H9 (cell line): ENCODE data around the gene NPRL2. TPM values are rescaled to one million over a fixed set of nuclear protein-coding genes. Genes with fewer than 3 reads are reported as not detected.

Experiments
- DNase-seq: peaks from one replicate; pipeline ENCODE4 v3.0.0-alpha.2; 2017
- H2AFZ ChIP-seq: one replicate; pipeline ENCODE4 v1.6.1; 2013; ENCODE audit warnings: mild to moderate bottlenecking, low read length, control low read depth, moderate library complexity
- H2AK5ac ChIP-seq: 2 replicates; pipeline ENCODE4 v1.6.1; 2013; ENCODE audit warnings: low read length, control low read depth, mixed read lengths; ENCODE audit not compliant: insufficient read length
- H2BK120ac ChIP-seq: one replicate; pipeline ENCODE4 v1.6.1; 2013; ENCODE audit warnings: low read depth, mild to moderate bottlenecking, low read length, control low read depth, inconsistent platforms; ENCODE audit not compliant: poor library complexity, severe bottlenecking
- H2BK12ac ChIP-seq: 2 replicates; pipeline ENCODE4 v1.6.1; 2013; ENCODE audit warnings: low read length, control low read depth, mixed read lengths, low read depth; ENCODE audit not compliant: insufficient read length
- H2BK15ac ChIP-seq: 2 replicates; pipeline ENCODE4 v1.6.1; 2013; ENCODE audit warnings: low read depth, low read length, control low read depth
- H2BK20ac ChIP-seq: one replicate; pipeline ENCODE4 v1.6.1; 2013; ENCODE audit warnings: low read depth, mild to moderate bottlenecking, low read length, control low read depth, inconsistent platforms; ENCODE audit not compliant: poor library complexity, severe bottlenecking
- H2BK5ac ChIP-seq: 2 replicates; pipeline ENCODE4 v1.6.1; 2013; ENCODE audit warnings: low read length, control low read depth, mixed read lengths; ENCODE audit not compliant: insufficient read length
- H3K14ac ChIP-seq: 2 replicates; pipeline ENCODE4 v1.6.1; 2013; ENCODE audit warnings: low read length, control low read depth; ENCODE audit not compliant: insufficient read depth
- H3K18ac ChIP-seq: 2 replicates; pipeline ENCODE4 v1.6.1; 2013; ENCODE audit warnings: low read depth, mild to moderate bottlenecking, mixed read lengths, low read length, control low read depth; ENCODE audit not compliant: insufficient read length
- H3K23ac ChIP-seq: 2 replicates; pipeline ENCODE4 v1.6.1; 2013; ENCODE audit warnings: low read length, control low read depth, mixed read lengths, low read depth; ENCODE audit not compliant: insufficient read length
- H3K23me2 ChIP-seq: 2 replicates; pipeline ENCODE4 v1.6.1; 2013; ENCODE audit warnings: low read depth, mild to moderate bottlenecking, mixed read lengths, low read length, control low read depth; ENCODE audit not compliant: insufficient read length, poor library complexity, severe bottlenecking
- H3K27ac ChIP-seq: 2 replicates; pipeline ENCODE4 v1.5.1; 2013; ENCODE audit warnings: low read length, control low read depth, mixed read lengths, low read depth; ENCODE audit not compliant: insufficient read length
- H3K27me3 ChIP-seq: 2 replicates; pipeline ENCODE4 v1.6.1; 2013; ENCODE audit warnings: low read length, control low read depth, inconsistent platforms; ENCODE audit not compliant: insufficient read depth
- H3K4ac ChIP-seq: 2 replicates; pipeline ENCODE4 v1.6.1; 2013; ENCODE audit warnings: low read depth, mild to moderate bottlenecking, control low read depth, inconsistent platforms, low read length, moderate library complexity
- H3K4me1 ChIP-seq: 2 replicates; pipeline ENCODE4 v1.6.1; 2013; ENCODE audit warnings: low read length, control low read depth, inconsistent platforms; ENCODE audit not compliant: insufficient read depth
- H3K4me2 ChIP-seq: 2 replicates; pipeline ENCODE4 v1.6.1; 2013; ENCODE audit warnings: low read length, control low read depth, mixed read lengths; ENCODE audit not compliant: insufficient read length, insufficient read depth
- H3K56ac ChIP-seq: 2 replicates; pipeline ENCODE4 v1.6.1; 2013; ENCODE audit warnings: low read depth, mild to moderate bottlenecking, mixed read lengths, low read length, control low read depth; ENCODE audit not compliant: insufficient read length
- H3K79me1 ChIP-seq: 2 replicates; pipeline ENCODE4 v1.6.1; 2013; ENCODE audit warnings: low read depth, mild to moderate bottlenecking, moderate library complexity, low read length, control low read depth, inconsistent platforms; ENCODE audit not compliant: insufficient read depth, poor library complexity, severe bottlenecking
- H3K79me2 ChIP-seq: 2 replicates; pipeline ENCODE4 v1.6.1; 2013; ENCODE audit warnings: low read length, control low read depth, inconsistent platforms; ENCODE audit not compliant: insufficient read depth
- H3K9ac ChIP-seq: 2 replicates; pipeline ENCODE4 v1.6.1; 2013; ENCODE audit warnings: low read length, control low read depth, mixed read lengths; ENCODE audit not compliant: insufficient read length; ENCODE audit errors: extremely low read depth
- H3K9me3 ChIP-seq: one replicate; pipeline ENCODE4 v1.6.1; 2013; ENCODE audit warnings: low read depth, low read length, inconsistent platforms; ENCODE audit not compliant: control insufficient read depth
- H3T11ph ChIP-seq: one replicate; pipeline ENCODE4 v1.6.1; 2013; ENCODE audit warnings: mild to moderate bottlenecking, low read length, control low read depth, inconsistent platforms
- H4K20me1 ChIP-seq: one replicate; pipeline ENCODE4 v1.6.1; 2013; ENCODE audit not compliant: control insufficient read depth, insufficient read length, insufficient read depth
- H4K5ac ChIP-seq: 2 replicates; pipeline ENCODE4 v1.6.1; 2013; ENCODE audit warnings: low read depth, mild to moderate bottlenecking, mixed read lengths, low read length, control low read depth; ENCODE audit not compliant: insufficient read length
- H4K8ac ChIP-seq: replicated peaks from 2 replicates; pipeline ENCODE4 v1.6.1; 2013; ENCODE audit warnings: low read length, control low read depth, mixed read lengths, low read depth; ENCODE audit not compliant: insufficient read length
- H4K91ac ChIP-seq: 2 replicates; pipeline ENCODE4 v1.6.1; 2013; ENCODE audit warnings: low read depth, mild to moderate bottlenecking, moderate library complexity, mixed read lengths, low read length, control low read depth; ENCODE audit not compliant: insufficient read length
- H3K27ac Mint-ChIP-seq, 3 experiments: 2 replicates in 2 of 3; 3 replicates in 1 of 3; pipeline ENCODE4 v1.8.0; 2020 to 2021; ENCODE audit warnings: mixed read lengths in 3 of 3, mild to moderate bottlenecking in 1 of 3, moderate library complexity in 1 of 3
- H3K27me3 Mint-ChIP-seq: 2 replicates; pipeline ENCODE4 v1.8.0; 2021; ENCODE audit warnings: low read depth, mild to moderate bottlenecking, moderate library complexity, mixed read lengths
- H3K36me3 Mint-ChIP-seq, 3 experiments: 2 replicates in 2 of 3; 3 replicates in 1 of 3; pipeline ENCODE4 v1.8.0; 2020 to 2021; ENCODE audit warnings: low read depth in 3 of 3, mixed read lengths in 3 of 3; ENCODE audit not compliant: insufficient read depth in 1 of 3
- H3K4me1 Mint-ChIP-seq, 2 experiments: 2 replicates each; pipeline ENCODE4 v1.8.0; 2020; ENCODE audit warnings: mixed read lengths in 2 of 2
- H3K4me3 Mint-ChIP-seq, 2 experiments: 2 replicates in 1 of 2; 3 replicates in 1 of 2; pipeline ENCODE4 v1.8.0; 2020 to 2021; ENCODE audit warnings: mild to moderate bottlenecking in 2 of 2, mixed read lengths in 2 of 2, moderate library complexity in 1 of 2
- H3K9me3 Mint-ChIP-seq, 2 experiments: 2 replicates in 1 of 2; 3 replicates in 1 of 2; pipeline ENCODE4 v1.8.0; 2020; ENCODE audit warnings: mild to moderate bottlenecking in 2 of 2, mixed read lengths in 2 of 2, moderate library complexity in 1 of 2
- CTCF ChIP-seq: fragments of 200-600 bp; sonication (generic); conservative IDR thresholded peaks from 3 replicates; pipeline ENCODE4 v1.8.0; 2021; ENCODE audit warnings: antibody characterized with exemption, mild to moderate bottlenecking
- WGBS: extraction: QIAGEN DNeasy Blood & Tissue Kit; methylation state at CpG from one replicate; pipeline ENCODE4 v1.1.7; 2013; ENCODE audit warnings: missing lambda C conversion rate, low lambda C conversion rate, mixed read lengths; ENCODE audit not compliant: insufficient read length; ENCODE audit errors: extremely low coverage; 5-methylcytosine and 5-hydroxymethylcytosine counted together
- total RNA-seq: library from RNA; stranded (reverse); gene quantifications from 2 replicates; pipeline ENCODE4 v1.2.1, GENCODE V29; 2021

NPRL2 gene
- total RNA-seq, 1 experiment from 2014 or later, result 23.4 TPM

DNA sequence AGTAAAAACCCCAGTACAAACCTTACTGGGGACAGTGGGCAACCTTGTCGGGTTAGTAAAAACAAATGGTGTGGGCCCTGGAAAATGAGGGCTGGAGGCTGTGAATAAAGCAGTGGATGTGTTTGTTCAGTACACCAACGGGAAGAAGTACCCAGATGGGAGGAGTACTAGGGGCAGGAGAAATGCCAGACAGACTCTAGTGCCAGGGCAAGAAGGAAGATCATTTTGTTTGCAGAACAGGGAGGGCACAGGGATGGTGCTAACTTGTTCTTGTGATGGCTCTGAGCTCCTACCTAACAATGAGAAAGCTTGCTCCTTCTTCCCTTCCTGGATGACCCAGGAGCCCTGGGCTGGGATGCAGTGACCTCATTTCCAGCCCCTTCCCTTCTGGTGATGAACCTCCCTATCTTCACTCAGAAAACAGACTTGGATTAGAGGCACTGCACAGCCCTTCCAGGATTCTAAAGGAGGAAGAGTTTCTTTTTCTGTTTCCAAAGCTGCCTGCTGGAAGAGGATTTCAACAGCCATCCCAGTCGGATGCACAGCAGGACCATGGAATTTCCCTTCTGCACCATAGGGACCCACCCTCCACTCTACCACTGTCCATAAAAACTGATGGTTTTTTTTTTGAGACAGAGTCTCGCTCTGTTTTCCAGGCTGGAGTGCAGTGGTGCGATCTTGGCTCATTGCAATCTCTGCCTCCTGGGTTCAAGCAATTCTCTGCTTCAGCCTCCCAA lies 16.1 kb downstream of the NPRL2 start:
- Mint-ChIP-seq H3K4me3 (peak overlapping the region in 1 of 2 experiments; percentile 38; a peak in 1 of 5 replicates), H3K36me3 (peaks cover 11 to 45% (median 43%) of the 10 kb centered on the region in 3 experiments), H3K27me3 (peaks cover 17% of the 10 kb centered on the region), H3K4me1 (peaks cover 23 to 32% of the 10 kb centered on the region in 2 experiments), H3K27ac (peak overlapping the region in 2 of 3 experiments; percentile 75 to 77; a peak in 2 of 7 replicates), H3K9me3 (no peaks in the 10 kb centered on the region; a peak in 1 of 5 replicates)
- no CpG with 5 or more reads among the region's 5 CpGs for WGBS
- no peak overlapping the region for H2BK15ac ChIP-seq
- H4K8ac ChIP-seq, result no peak overlapping the region
- H3K56ac ChIP-seq, result no peak overlapping the region
- H2BK120ac ChIP-seq, result no peak overlapping the region
- no peak for TF ChIP-seq CTCF
- no peaks in the 10 kb centered on the region for H4K20me1 ChIP-seq
- no peak overlapping the region for H4K5ac ChIP-seq
- H3K4me1 ChIP-seq, result no peaks in the 10 kb centered on the region; the same call in 1 of the 2 replicates
- no peak overlapping the region for H2BK12ac ChIP-seq
- H3K4ac ChIP-seq, result no peak overlapping the region
- H3K27me3 ChIP-seq, result peaks cover 1% of the 10 kb centered on the region; the same call in 1 of the 2 replicates
- H3K9me3 ChIP-seq, result no peaks in the 10 kb centered on the region
- H2BK20ac ChIP-seq, result no peak overlapping the region
- H3T11ph ChIP-seq, result no peak overlapping the region
- H3K14ac ChIP-seq, result no peak overlapping the region
- no peak overlapping the region for H3K27ac ChIP-seq
- no peak overlapping the region for H2AK5ac ChIP-seq
- no peak for DNase-seq
- no peak overlapping the region for H4K91ac ChIP-seq
- no peak overlapping the region for H3K23ac ChIP-seq
- H2AFZ ChIP-seq, result no peak overlapping the region
- H2BK5ac ChIP-seq, result no peak overlapping the region
- no peak overlapping the region for H3K9ac ChIP-seq
- no peak overlapping the region for H3K18ac ChIP-seq
- peaks cover 5% of the 10 kb centered on the region; the same call in 1 of the 2 replicates for H3K79me2 ChIP-seq
- H3K4me2 ChIP-seq, result no peak overlapping the region
- H3K23me2 ChIP-seq, result peaks cover 17% of the 10 kb centered on the region
- no peaks in the 10 kb centered on the region for H3K79me1 ChIP-seq
